HG03025 (cell line): ENCODE data around the gene MFSD2B.
"Not testable (repeated sequence)": the region's sequence is repeated elsewhere in the genome, so short reads cannot be mapped to it uniquely, and the experiment has no call there.

Source experiments
- ATAC-seq: cut with Tn5 transposase; IDR thresholded peaks from one replicate; pipeline ENCODE4 v1.9.1; 2021; ENCODE audit warnings: mild to moderate bottlenecking, moderate library complexity; ENCODE audit not compliant: unreplicated experiment, low FRiP score

Gene MFSD2B, protein sequence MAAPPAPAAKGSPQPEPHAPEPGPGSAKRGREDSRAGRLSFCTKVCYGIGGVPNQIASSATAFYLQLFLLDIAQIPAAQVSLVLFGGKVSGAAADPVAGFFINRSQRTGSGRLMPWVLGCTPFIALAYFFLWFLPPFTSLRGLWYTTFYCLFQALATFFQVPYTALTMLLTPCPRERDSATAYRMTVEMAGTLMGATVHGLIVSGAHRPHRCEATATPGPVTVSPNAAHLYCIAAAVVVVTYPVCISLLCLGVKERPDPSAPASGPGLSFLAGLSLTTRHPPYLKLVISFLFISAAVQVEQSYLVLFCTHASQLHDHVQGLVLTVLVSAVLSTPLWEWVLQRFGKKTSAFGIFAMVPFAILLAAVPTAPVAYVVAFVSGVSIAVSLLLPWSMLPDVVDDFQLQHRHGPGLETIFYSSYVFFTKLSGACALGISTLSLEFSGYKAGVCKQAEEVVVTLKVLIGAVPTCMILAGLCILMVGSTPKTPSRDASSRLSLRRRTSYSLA

DNA sequence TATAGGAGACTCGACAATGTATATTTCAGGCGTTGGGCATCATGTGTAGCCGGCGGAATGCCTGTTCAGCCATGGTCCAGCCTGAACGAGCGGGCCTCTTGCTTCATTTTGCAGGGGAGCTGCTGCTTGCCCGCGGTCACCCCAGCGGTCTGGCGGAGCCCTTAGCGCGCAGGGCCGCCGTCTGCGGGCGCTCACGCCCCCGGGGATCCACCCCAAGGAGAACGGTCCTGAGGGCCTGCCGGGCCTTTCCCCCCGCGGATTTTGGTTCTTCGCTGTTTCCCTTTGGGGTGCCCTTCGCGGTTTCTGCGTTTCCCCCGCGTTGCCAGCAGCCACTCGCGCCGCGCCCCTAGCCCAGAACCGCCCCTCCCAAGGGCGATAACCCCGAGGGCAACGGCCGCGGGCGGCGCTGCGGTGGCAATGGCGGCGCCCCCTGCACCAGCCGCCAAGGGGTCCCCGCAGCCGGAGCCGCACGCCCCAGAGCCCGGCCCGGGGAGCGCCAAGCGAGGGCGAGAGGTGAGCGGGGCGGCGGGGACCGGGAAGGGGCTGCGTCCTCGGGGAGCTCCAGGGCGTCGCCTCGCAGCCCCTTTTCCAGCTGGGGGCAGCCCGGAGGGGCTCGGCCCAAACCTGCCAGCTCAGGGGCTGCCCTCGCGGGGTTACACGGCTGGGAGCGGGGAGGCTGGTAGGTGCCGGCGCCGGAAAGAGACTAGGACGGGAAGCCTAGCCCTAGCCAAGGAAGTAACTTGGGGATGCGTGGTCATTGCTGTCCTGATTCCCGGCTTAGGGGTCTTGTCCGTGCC, at the start of gene MFSD2B:
Gene MFSD2B (plus strand): TSS at position 406 of the 797 bp plus-strand sequence. CDS start 12 bp downstream, at position 418.
- no peak for ATAC-seq

DNA sequence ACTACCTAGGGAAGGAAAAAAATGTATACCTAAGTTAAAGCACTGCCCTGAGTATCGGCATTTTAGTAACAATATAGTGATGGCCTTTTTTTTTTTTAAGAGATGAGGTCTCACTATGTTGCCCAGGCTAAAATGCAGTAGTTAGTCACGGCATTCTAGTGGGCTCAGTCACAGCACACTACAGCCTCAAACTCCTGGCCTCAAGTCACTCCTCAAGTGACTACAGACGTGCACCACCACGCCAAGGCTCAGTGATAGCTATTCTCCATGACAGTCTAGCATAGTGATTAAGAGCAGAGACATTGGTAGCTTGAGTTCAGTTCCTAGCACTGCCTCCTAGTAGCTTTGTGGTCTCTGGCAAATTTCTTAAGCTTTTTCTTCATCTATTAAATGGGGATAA, 42.0 kb upstream of the MFSD2B start:
- no peak for ATAC-seq

DNA sequence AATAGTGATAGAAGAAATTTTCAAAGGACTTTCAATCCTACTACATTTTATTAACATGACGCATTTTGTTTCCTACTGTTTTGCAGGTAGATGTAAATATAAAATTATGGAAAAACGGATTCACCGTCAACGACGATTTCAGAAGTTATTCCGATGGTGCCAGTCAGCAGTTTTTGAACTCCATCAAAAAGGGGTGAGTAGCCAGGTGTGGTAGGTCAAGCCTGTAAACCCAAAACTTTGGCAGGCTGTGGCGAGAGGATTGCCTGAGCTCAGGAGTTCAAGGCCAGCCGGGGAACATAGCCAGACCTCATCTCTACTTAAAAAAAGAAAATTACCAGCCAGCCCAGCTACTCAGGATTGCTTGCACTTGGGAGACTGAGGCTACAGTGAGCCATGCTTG, 33.0 kb upstream of the MFSD2B start:
- no peak for ATAC-seq

DNA sequence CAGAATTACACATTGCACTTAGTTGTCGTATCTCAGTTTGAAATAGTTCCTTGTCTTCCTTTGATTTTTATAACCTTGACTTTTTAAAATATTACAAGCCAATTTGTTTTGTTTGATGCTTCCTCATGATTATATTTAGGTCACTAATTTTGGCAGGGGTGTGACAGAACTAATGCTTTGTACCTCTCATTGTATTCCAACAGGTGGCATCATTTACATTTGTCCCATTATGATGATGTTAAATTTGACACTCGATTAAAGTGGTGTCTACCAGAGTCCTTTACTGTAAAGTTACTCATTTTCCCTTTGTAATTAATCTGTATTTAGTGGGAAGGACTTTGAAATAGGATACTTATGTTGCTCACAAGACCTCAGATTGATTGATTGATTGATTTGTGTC, 21.5 kb upstream of the MFSD2B start:
- ATAC-seq = no peak

DNA sequence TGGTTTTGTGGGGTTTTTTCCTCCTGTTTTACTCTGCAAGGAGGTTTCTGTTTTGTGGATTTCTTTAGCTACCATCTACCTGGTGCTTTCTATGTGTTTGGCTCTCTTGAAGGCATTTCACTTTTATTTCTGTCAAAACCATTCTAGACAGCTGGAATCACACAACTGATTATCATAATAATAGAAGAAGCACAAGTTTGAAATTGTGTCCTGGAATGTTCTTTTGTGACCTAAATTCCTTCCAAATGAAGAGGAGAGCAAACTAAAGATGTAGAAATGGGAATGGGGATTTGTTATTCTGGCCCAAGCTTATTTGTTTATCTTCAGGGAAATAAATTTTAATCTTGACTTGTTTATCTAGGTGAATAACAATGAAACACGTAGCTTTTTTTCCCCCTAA, 17.0 kb upstream of the MFSD2B start:
- no peak for ATAC-seq

DNA sequence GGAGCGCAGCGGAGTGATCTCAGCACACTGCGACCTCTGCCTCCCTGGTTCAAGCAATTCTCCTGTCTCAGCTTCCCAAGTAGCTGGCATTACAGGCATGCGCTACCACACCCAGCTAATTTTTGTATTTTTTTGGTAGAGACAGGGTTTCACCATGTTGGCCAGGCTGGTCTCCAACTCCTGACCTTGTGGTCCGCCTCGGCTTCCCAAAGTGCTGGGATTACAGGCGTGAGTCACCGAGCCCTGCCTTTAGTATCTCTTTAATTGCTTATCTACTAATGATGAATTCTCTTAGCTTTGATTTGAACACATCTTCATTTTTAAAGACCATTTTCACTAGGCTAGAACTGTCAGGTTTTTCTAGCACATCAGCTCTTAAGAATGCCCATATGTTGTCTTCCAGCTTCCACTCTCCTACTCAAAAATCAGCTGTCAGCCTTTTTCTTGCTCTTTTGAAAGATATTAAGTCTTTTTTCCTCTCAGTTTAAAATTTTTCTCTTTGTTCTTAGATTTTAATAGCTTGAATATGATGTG, 16.1 kb upstream of the MFSD2B start:
- ATAC-seq = no peak

DNA sequence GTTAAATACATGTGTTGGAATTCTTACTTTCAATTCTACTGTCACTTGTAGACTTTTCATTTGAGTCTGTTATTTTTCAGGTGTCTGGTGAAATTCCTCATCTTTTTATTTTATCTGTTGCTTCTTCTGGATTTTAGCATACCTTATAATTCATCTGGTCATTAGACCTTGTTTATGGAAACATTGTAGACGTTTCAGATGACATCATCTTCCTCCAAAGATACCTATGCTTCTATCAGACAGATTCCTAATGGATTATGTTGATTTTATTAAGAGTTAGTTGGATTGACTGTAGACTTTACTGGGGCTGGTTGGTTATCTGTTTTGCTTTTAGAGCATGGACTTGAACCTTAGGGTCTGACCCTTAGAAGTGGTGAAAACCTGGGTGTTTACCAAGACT, 15.3 kb upstream of the MFSD2B start:
- ATAC-seq = no peak

DNA sequence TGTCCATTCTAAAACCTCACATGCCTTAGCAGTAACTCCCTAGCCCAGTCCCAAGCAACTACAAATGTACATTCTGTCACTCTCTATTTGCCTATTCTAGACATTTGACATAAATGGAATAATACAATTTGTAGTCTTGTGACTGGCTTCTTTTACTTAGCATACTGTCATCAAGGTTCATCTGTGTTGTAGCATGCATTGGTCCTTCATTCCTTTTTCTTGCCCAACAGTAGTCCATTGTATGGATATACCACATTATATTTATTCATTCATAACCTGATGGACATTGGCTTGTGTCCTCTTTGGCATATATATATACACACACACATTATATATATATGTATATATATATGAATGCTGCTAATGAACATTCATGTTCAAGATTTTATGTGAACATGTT, 2.2 kb upstream of the MFSD2B start:
- ATAC-seq = no peak

DNA sequence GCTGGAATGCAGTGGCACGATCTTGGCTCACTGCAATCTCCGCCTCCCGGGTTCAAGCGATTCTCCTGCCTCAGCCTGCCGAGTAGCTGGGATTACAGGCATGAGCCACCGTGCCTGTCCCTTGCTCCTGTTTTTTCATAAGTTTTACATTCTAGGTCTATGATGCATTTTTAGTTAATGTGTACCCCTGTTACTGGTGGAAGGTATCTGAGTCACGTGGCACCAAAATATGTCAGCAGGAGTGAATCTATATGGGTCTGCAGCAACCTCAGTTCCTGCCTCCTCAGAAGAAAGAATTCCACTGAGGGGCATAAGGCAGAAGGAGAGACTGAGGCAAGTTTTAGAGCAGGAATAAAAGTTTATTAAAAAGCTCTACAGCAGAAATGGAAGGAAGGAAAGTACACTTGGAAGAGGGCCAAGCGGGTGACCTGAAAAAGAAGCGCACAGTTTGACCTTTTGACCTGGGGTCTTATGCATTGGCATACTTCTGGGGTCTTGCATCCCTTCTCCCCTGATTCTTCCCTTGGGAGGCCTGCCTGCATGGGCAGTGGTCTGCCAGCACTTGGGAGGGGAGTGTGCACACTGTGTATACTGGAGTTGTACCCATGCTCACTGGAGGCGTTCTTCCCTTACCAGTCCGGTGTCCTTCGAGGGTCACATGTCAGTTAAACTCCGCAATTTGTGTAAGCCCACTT, 1.1 kb upstream of the MFSD2B start:
- no peak for ATAC-seq

DNA sequence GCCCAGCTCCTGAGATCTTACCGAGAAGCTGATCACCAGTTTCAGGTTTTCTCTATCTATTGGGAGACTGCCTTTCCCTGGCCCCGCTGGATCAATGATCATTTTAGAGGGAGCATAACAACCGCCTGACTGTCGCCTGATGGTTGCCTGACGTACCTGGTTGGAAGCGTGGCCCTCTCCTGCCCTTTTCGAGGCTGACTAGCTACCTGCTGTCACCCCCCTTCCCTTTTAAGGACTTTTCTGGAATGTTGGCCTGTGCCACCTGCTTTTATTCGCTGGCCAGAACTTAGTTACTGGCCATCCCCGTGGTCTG, 562 bp upstream of the MFSD2B start:
- ATAC-seq = no peak

DNA sequence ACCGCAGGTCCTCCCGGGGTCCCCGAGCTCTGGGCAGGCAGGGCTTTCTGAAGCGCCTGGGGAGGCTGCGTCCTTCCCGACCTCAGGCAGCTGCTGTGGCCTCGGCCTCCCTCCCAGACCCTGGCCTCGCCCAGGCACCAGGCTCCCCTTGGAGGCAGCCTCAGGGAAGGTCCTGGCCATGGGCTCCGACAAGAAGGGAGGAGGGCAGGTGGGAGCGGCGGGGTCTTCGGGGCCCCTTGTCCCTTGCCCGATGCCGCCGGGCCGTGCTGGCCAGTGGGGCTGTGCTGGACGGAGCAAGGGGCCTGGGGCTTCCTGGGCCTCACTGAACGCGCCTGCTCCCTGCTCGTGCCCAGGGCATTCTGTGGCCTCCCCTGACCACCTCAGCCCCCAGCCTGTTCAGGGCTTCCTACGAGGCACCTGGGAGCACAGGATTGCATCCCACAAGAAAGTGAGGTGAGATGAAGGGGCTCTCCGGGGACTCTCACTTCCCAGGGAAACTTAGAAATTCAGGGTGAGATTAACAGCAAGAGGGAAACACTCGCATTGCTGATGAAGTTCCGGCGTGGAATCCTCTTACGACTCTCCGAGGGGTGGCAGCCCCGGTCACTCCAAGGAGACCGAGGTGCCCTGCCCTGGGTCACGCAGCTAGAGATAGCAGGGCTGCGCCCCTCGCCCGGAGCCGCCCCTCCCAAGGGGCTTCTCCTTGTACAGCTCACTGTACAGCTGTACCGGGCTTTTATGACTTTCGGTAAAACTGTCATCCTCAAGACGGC, 778 bp downstream of the MFSD2B start:
- ATAC-seq = no peak

DNA sequence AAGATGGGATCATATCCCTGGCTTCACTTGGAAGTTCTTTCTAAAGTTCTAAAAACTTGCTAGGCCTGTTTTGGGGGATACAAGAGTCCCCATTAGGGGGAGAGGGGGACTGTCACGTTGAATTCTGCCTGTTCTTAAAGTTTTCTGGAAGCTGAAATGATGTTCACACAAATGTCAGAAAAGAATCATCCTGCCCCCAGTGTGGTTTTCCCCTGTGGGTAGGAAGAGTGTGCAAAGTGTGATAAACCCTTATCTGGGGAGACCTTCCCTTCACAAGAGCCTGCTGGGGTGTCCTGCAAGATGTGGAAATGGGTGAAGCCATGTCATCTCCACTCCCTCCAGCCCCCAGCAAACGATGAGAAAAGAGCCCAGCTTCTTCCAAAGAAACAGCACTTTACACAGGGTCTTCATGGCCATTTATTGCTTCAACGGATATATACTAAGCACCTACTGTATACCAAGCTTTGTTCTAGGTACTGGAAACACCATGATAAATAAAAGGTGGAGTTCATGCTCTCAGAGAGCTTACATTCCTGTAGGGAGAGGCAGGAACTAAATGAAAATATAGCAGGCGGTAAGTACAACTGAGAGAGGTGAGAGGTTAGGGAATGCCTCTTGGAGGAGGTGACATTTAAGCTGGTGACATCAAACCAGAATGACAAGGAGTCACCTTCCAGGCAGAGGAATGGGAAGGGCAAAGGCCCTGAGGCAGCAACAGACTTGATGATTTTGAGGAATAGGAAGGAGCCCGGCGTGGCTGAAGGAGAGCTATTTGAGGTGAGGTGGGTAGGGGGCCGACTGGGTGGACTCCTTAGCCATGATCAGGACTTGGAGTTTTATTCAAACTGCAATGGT, 1.6 kb downstream of the MFSD2B start:
- ATAC-seq = no peak

DNA sequence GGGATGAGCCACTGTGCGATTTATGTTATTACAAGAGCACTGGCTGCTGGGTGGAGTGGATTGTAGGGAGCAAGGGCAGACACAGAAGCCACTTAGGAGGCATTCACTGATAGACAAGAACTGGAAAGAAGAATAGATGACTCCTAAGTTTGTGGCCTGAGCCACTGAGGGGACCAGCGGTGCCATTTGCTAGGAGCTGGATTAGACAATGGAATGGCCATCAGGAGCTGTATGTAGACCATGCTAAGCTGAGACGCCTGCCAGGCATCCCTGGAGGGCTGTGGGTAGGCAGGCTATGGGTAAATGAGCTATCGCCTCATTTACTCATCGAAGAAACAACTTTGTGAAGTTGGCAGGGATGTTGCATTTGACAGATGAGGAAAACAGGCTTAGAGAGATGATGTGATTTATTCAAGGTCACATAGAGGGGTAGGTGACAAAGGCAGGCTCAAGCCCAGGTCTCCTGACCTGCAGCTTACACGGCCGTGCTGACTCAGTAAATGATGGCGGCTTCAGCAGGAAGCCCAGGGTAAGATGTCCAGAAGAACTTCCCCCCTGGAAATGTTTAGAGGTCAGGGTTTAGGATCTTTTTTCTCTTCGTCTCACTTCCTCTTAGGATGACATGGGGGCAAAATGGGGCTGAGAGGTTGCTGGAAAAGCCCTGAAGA, 2.8 kb downstream of the MFSD2B start:
- no peak for ATAC-seq

DNA sequence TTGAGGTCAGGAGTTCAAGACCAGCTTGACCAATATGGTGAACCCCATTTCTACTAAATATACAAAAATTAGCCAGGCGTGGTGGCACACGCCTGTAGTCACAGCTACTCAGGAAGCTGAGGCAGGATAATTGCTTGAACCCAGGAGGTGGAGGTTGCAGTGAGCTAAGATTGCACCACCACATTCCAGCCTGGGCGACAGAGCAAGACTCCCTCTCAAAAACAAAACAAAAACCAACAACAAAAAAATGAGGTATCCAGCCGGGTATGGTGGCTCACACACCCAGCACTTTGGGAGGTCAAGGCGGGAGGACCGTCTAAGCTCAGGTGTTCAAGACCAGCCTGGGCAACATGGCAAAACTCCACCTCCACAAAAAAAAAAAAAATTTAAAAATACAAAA, 5.0 kb downstream of the MFSD2B start:
- not testable (repeated sequence) for ATAC-seq

DNA sequence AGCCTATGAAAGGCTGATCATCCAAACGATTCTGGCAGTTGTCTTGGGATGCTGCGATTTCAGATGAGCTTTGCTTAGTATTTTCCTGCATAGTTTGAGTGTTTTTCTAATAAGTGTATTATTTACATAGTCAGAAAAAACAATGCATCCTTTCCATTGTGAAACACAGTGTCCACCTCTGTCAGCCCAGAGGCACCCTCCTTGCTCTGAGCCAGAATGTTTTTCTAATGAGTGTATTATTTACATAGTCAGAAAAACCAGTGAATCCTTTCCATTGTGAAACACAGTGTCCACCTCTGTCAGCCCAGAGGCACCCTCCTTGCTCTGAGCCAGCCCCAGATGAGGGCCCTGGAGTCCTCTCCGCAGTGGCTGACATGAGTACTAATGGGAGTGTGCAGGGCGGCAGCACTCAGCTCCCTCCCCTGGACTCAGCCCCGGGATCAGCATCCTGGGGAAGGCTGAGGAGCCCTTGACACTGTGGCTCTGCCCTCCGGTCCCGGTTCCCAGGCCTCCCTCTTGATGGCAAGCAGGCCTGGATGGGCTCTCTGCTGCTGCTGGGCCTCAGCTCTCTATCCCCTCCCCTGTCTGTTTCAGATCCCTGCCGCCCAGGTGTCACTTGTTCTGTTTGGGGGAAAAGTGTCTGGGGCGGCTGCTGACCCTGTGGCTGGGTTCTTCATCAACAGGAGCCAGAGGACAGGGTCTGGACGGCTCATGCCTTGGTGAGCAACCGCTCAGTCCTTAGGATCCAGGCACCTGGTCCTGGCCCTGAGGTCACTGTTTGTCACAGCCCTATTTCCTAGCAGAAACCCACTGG, 5.9 kb downstream of the MFSD2B start:
- ATAC-seq = no peak

DNA sequence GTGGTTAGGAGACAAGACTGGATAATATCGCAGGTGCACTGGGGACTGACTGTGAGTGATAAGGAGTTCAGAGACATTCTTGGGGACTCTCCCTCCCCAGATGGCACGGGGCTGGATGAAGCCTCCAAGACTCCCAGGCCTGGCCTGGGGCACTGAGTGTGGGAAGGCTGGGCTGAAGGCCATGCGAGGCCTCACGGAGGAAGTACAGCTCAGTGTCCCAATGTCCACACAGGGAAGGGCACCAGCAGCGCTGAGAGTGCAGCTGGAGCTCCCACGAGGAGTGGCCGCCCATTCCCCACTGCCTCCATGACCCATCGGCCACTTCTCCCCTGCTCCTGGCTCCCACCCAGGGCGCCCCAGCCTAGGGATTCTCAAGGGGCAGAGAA, 6.5 kb downstream of the MFSD2B start:
- no peak for ATAC-seq

DNA sequence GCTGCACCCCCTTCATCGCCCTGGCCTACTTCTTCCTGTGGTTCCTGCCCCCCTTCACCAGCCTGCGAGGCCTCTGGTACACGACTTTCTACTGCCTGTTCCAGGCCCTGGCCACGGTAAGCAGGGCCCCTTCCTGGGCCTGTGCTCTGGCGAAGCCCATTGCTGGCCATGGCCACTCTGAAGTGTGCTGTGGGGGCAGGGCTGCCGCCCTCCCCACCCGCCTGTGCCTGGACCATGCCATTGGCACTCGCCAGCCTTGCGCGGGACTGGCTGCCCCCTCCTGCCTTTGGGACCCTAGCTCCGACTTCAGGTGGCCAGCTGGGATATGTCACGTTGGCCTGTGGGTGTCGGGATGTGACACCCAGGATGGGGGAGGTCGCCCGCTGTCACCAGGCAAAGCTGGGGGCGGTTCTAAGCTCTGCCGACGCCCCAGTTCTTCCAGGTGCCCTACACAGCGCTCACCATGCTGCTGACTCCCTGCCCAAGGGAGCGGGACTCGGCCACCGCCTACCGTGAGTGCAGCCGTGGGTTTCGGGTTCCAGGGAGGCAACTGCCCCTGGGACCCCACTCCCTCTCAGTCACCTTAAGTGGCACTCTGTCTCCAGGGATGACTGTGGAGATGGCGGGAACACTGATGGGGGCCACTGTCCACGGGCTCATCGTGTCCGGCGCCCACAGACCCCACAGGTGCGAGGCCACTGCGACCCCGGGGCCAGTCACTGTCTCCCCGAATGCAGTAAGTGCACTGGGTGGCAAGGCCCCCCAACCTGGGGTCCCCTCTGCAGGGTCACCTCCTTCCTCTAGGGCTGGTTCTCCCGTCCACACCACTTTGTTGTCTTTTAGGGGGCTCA, 7.2 kb downstream of the MFSD2B start:
- no peak for ATAC-seq
